HG03571 (cell line): Measurements from ENCODE around the gene GOLM1.

Experiments
- ATAC-seq: cut with Tn5 transposase; IDR thresholded peaks from one replicate; pipeline ENCODE4 v1.9.1; 2021; ENCODE audit not compliant: unreplicated experiment

Gene GOLM1

DNA sequence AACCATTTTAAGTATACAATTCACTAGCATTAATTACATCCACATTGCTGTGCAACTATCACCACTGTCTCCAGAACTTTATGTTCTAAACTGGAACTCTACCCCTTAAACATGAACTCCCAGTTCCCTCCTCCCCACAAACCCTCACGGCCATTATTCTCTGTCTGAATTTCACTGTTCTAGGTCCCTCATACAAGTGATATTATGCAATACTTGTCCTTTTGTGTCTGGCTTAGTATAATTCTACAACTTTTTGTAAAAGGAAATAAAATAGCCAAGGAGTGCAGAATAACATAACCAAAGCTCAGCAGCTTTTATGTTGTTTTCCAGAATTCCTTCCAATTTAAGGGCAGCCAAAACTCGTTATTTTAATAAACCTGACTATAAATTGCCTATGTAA lies 105.2 kb downstream of the GOLM1 start:
- ATAC-seq, result no peak

DNA sequence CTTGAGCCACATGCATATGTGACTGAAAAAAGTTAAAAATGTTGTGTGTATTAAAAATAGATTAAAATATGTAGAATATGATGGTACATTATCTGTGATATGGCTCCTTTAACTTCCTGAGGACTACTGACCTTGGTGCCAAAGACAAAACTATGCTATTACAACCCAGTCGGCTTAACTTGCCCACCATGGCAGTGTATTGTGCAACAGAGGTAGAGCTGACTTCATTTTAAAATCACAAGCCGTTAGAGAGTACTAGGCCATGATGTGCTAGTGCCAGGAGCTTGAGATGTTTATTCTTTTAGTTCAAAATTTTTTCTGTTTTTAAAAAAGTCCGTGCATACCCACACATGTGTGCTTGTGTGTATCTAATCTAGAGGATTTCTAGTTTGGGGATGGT lies 112.1 kb downstream of the GOLM1 start:
- ATAC-seq, result no peak

DNA sequence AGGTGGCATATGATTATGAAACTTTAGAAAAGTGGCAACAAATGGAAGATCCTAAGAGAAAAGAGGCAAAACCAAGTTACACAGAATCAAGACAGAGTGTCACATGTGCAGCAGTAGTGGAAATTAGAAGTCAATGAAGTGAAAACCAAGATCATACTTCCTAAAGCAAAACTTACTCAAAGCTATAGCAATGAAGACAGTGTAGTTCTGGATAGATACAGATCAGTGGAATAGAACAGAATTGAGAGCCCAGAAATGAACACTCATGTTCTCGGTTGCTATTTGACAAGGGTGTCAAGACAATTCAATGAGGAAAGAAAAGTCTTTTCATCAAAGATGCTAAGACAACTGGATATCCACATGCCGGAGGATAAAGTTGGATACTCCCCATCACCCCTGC lies 114.9 kb downstream of the GOLM1 start:
- ATAC-seq, result no peak

DNA sequence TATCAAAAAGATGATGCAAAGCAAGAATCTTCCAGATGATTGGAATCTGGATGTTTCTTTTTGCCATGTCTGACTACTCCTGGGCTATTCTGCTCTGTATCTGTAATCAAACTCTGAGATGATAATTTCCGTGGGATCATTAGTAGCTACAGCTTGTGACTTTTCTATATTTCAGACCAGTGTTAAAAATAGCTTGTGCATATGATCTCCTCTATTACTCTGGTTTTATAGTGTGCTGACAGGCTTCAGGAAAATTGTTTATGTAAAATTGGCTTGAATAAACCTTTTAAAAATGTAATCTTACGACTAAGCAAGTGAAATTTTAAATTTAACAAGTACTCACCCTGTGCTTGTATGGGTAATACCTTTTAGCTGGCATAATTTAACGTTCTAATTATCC lies 118.0 kb downstream of the GOLM1 start:
- ATAC-seq, result no peak

DNA sequence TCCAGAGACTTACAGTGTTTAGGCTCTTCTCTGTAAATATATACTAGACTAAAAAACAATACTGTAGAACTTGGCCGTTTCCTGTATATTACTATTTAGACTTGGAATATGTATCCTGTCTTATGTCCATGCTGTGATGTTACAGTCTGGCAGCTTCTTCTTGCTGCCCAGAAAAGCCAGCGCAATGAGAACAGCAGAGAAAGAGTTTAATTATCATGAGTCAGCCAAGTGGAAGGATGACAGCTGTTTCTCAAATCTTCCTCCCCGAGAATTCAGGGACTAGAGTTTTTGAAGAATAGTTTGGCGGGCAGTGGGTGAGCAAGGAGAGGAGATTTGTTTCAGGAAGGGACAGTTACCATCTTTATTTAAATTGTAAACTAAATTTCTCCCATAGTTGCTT lies 120.9 kb downstream of the GOLM1 start:
- ATAC-seq, result no peak
